ENCODE data around the gene FARP2. TPM values are rescaled to one million over a fixed set of nuclear protein-coding genes. Genes with fewer than 3 reads are reported as not detected.

Gene FARP2
- total RNA-seq, 1 donor from 2014 or later = 27.6 TPM

Other genes starting within 250 kb of the FARP2 start
- gene PASK, start 206.8 kb upstream of the FARP2 start, total RNA-seq = 5.0 TPM
- 25.6 TPM for gene PPP1R7, start 205.8 kb upstream of the FARP2 start, total RNA-seq
- 1.3 TPM for gene ANO7, start 167.6 kb upstream of the FARP2 start, total RNA-seq
- gene HDLBP, start 40.6 kb upstream of the FARP2 start, total RNA-seq = 490 TPM
- 74.5 TPM for gene SEPTIN2, start 40.4 kb upstream of the FARP2 start, total RNA-seq
- gene STK25, start 152.3 kb downstream of the FARP2 start, total RNA-seq = 65.5 TPM
- gene BOK, start 202.5 kb downstream of the FARP2 start, total RNA-seq = 95.8 TPM

Measured in left lobe of liver (tissue), 1 donor.